Brain microvascular endothelial cell (primary cell): Measurements from ENCODE around the gene EIF2B1.

ENCODE experiments used
- DNase-seq: peaks from one replicate; pipeline ENCODE4 v3.0.0-alpha.2; 2020
- H3K27ac ChIP-seq: fragments of 250-450 bp; sonication (Bioruptor Pico); 2 replicates; pipeline ENCODE4 v1.5.1; 2020; ENCODE audit warnings: mild to moderate bottlenecking, moderate library complexity
- H3K27me3 ChIP-seq: fragments of 250-450 bp; sonication (Bioruptor Pico); replicated peaks from 2 replicates; pipeline ENCODE4 v1.5.1; 2020; ENCODE audit warnings: mild to moderate bottlenecking
- H3K36me3 ChIP-seq: fragments of 250-450 bp; sonication (Bioruptor Pico); replicated peaks from 2 replicates; pipeline ENCODE4 v1.5.1; 2020; ENCODE audit warnings: mild to moderate bottlenecking
- H3K4me3 ChIP-seq: 2 replicates; pipeline ENCODE4 v1.5.1; 2011; ENCODE audit warnings: low read depth, mild to moderate bottlenecking, control low read depth, low read length, moderate library complexity
- CTCF ChIP-seq: IDR thresholded peaks from 2 replicates; pipeline ENCODE4 v1.5.1; 2011; ENCODE audit warnings: low read depth, mild to moderate bottlenecking, moderate library complexity, low read length, control low read depth, inconsistent platforms; ENCODE audit errors: missing control alignments
- in situ Hi-C: cut with HindIII; loops from 2 replicates; pipeline ENCODE4 v1.10.0; 2017; ENCODE audit warnings: low sequenced_read_pairs, low pct_ligation_motif_present

Gene EIF2B1

DNA sequence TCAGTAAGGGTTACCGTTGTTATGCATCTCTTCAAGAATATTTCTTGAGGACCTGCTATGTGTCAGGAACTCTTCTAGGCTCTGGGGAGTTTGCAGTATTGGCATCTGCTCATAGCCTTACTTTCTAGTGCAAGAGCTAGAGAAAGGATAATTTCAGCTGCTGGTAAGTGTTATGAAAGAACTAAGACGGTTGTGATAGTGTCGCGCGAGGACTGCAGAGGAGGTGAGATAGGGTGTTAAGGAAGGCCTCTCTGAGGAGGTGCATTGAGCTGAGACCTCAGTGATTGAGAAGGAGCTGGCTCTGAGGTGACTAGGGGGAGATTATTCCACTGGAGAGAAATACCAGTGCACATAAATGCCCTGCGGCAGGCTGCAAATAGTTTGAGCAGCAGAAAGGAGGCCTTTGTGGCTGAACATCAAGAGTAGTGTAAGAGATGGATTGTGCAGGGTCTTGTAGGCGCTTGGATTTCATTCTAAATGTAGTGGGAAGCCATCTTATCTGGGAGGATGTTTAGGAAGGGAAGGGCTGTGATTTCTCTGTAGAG lies 30.8 kb downstream of the EIF2B1 start:
- H3K36me3 ChIP-seq: peaks cover 36% of the 10 kb centered on the region
- no peak for DNase-seq

DNA sequence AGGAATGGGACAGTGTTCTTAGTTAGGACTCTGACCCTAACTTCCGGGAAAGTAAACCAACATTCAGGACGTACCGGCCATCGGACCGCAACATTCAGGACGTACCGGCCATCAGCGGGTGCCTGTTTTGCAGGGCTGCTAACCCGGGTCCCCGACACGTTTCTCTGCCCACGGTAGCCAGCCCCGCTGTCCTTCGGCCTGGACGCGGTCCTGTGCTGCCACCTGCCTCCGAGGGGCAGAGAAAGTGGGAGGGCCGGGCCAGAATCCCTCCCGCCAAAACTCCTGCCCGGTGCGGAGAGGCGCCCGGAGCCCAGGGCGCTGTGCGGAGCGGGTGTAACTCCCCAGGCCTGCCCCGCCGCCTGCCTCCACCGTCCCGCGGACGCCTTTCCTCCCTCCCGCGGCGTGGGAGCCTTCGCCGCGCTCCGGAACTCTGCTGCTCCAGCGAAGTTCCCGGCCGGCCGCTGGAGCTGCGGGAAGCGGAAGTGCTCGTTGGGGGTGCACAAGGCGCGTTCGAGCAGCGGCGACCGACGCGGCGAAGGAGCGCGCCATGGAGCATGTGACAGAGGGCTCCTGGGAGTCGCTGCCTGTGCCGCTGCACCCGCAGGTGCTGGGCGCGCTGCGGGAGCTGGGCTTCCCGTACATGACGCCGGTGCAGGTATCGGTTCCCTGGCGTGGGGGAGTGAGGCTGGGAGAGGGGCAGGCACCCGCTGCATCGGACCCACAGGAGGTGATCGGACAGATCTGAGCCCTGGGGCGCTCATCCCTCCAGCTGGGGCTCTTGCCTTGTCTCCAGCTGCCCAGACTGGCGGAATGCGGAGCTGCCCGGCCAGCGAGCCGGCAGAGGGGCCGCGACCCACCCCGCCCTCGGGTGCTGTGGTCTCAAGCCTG lies 31.6 kb downstream of the EIF2B1 start, which contains the start of gene DDX55:
Gene DDX55 (plus strand): TSS at position 498 of the 888 bp plus-strand sequence. CDS start 50 bp downstream, at position 548.
- Histone ChIP-seq H3K4me3 (peak within 1 kb of the TSS; percentile 100), H3K27ac (peak within 1 kb of the TSS; percentile 75), H3K36me3 (peaks cover 35% of the 10 kb centered on the region), H3K27me3 (no peaks in the 10 kb centered on the region)
- in situ Hi-C loops: no loop called here
- TF ChIP-seq CTCF: peak; percentile 59
- peak; percentile 59 for DNase-seq

More for the DNA sequence above, 30.8 kb downstream of the EIF2B1 start:
- H3K27me3 ChIP-seq: no peaks in the 10 kb centered on the region
- H3K27ac ChIP-seq: no peak overlapping the region
- in situ Hi-C loops: no loop called here
- TF ChIP-seq CTCF: no peak
- peak overlapping the region; percentile 100 for H3K4me3 ChIP-seq

GRCh38 chr12:123599721-123600120 lies 33.8 kb downstream of the EIF2B1 start:
- DNase-seq: no peak
- in situ Hi-C loops: no loop called here
- peaks cover 44% of the 10 kb centered on the region for H3K36me3 ChIP-seq
- H3K4me3 ChIP-seq: no peak overlapping the region
- no peak for TF ChIP-seq CTCF
- no peak overlapping the region for H3K27ac ChIP-seq
- no peaks in the 10 kb centered on the region for H3K27me3 ChIP-seq

- in situ Hi-C loops: no loop called here
- no peak for TF ChIP-seq CTCF
- no peak for DNase-seq
- Histone ChIP-seq H3K27ac (no peak overlapping the region), H3K4me3 (no peak overlapping the region), H3K27me3 (no peaks in the 10 kb centered on the region), H3K36me3 (peaks cover 47% of the 10 kb centered on the region)
Measured at GRCh38 chr12:123599310-123599709, 34.2 kb downstream of the EIF2B1 start.

GRCh38 chr12:123598522-123598921 lies 35.0 kb downstream of the EIF2B1 start:
- H3K4me3 ChIP-seq: no peak overlapping the region
- H3K27ac ChIP-seq: no peak overlapping the region
- in situ Hi-C loops: no loop called here
- TF ChIP-seq CTCF: no peak
- peaks cover 46% of the 10 kb centered on the region for H3K36me3 ChIP-seq
- no peak for DNase-seq
- H3K27me3 ChIP-seq: no peaks in the 10 kb centered on the region
